Activated gamma-delta T cell treated with Interleukin-2 at 50 U/mL for 16 hours (primary cell): Measurements from ENCODE around the gene NTN5.
A peak's percentile ranks its signal among the peaks of the same experiment; 100 is the strongest.
"Not testable (repeated sequence)": the region's sequence is repeated elsewhere in the genome, so short reads cannot be mapped to it uniquely, and the experiment has no call there.

ENCODE experiments used
- DNase-seq: peaks from one replicate; pipeline ENCODE4 v3.0.0-alpha.2; 2020

Gene NTN5

DNA sequence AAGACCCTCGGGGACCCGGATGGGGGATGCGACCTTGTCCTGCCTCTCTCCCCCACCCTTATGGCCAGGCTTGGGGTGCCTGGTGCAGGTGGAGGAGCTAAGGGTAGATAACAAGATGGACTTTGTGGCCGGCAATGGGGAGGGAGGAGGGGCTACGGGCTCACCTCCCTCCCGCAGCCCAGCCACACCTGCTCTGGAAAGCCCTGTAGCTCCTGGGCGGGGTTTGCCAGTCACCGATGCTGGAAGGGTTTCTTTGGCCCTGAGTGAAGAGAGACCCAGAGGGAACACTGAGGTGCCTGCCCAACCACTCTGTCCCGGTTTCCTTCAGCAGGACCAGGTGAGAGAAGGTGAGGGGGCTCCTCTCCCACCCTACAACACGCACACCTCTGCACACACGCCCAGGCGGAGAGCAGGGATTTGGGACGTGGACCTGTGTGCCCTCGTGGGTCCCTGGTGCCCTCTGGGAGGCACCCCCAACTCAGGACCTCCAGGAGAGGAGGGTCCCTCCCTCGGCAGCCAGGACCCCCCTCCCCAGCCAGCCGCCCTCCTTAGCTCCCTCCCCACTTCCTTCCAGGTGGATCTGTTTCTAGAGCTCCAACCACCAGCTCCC is 23.0 kb upstream of the NTN5 start, which contains the start of gene FUT2:
FUT2 (plus strand) TSS at position 229 of the 610 bp plus-strand sequence. CDS start 6,986 bp downstream, outside the sequence.
- no peak for DNase-seq

DNA sequence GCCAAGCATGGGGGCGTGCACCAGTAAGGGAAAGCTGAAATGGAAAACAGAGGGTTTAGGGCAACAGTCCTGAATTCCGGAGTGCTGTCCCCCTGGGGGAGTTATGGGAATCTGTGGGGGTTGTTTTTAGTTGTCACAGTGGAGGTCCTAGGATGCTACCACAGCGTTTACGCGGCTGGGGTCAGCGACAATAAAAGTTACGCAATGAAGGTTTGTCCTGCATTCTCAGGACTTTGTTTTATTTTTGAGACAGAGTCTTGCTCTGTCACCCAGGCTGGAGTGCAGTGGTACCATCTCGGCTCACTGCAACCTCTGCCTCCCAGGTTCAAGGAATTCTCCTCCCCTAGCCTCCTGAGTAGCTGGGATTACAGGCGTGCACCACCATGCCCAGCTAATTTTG is 20.8 kb upstream of the NTN5 start:
- DNase-seq: not testable (repeated sequence)

DNA sequence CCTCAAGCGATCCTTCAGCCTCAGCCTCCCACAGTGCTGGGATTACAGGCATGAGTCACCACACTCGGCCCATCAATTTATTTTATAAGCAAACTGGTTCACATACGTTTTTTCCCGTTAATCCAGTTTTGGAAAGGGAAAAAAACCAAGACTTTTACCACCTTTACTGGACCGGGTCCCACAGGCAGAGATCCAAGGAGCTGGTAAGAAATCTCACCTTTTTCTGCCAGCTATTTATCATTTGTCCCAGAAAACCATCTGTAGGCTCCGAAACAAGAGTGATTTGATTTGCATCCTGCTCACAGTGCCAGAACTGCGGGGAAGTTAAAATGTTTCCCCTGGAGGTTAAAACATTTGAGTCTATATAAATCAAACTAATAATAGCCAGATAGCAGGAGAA is 16.6 kb upstream of the NTN5 start:
- no peak for DNase-seq

DNA sequence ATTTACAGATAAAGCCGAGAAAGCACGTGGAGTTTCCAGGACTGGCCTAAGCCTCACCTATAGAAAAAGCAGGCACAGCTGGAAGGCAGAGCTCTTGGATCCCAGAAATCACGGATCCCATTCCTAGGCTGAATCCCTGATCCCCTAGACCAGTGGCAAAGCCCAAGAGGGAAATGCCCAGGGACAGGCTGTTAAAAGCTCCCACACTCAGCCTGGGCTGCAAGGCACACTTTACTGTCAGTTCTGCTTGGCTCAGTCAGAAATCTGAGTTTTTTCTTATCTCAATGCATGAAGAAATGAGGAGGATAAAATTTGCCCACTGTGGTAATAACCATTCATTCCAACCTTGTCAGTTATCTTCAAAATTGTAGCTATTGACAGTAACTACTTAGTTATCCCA is 15.0 kb upstream of the NTN5 start:
- DNase-seq: no peak

DNA sequence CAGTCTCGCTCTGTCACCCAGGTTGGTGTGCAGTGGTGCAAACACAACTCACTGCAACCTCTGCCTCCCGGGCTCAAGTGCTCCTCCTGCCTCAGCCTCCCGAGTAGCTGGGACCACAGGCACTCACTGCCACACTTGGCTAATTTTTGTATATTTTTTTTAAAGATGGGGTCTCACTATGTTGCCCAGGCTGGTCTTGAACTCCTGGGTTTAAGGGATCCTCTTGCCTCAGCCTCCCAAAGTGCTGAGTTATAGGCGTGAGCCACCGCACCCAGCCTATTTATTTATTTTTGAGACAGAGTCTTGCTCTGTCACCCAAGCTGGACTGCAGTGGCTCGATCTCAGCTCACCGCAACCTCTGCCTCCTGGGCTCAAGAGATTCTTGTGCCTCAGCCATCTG is 13.8 kb upstream of the NTN5 start:
- DNase-seq: not testable (repeated sequence)

DNA sequence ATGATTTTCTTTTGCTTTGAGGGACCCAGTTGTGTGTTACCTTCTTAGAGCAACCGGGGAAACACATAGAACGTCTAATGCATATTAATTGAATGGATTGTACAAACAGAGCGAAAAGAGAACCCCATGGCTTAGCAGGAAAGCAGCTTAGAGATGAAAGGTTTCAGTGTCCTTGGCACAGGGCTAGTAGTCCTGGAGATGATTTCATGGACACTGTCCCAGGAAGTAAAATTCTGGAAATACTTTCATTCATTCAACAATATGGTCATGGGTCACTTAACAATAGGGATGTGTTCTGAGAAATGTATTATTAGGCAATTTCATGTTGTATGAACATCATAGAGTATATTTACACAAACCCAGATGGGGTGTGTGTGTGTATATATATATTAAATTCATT is 13.3 kb upstream of the NTN5 start:
- DNase-seq: no peak

DNA sequence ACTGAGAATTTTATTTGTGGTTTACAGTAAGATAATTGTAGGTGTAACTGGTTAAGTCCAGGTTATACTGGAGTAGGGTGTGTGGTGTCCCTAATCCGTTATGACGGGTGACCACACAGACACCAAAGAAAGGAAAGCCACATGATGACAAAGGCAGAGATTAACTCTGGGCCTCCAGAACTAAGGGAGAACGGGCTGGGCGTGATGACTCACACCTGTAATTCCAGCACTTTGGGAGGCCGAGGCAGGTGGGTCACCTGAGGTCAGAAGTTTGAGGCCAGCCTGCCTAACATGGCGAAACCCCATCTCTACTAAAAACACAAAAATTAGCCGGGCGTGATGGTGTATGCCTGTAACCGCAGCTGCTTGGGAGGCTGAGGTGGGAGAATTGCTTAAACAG is 12.8 kb upstream of the NTN5 start:
- no peak for DNase-seq

DNA sequence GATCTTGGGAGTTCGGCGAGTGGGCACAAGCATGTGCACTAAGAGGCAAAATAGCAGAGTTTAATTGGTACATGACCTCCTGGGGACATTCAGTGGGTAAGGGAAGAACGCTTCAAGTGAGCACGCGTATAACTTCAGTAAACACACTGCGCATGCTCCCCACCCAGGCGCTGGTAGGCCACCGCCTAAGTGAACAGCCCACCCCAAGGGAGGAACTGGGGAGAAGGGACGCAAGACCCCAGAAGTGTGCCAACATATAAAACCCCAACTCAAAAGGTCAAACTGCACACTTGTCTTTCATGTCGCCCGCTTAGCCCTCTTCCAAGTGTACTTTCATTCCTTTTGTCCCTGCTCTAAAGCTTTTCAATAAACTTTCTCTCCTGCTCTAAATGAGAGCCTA is 10.5 kb upstream of the NTN5 start:
- DNase-seq: peak; percentile 22

DNA sequence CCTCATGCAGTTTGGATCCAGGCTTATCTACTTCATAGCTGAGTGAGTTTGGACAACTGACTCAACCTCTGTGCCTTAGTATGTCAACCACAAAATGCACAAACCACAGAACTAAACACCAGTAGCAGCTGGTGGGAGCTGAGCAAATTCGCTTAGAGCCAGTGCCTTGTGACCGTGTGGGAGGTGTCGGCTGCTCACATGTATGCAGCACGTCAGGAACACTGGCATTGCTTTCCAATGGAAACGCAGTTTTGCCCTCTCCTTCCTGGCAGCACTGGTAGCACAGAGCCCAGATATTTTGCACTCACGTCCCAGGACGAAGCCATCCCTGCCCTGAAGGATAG is 8.3 kb upstream of the NTN5 start:
- no peak for DNase-seq

DNA sequence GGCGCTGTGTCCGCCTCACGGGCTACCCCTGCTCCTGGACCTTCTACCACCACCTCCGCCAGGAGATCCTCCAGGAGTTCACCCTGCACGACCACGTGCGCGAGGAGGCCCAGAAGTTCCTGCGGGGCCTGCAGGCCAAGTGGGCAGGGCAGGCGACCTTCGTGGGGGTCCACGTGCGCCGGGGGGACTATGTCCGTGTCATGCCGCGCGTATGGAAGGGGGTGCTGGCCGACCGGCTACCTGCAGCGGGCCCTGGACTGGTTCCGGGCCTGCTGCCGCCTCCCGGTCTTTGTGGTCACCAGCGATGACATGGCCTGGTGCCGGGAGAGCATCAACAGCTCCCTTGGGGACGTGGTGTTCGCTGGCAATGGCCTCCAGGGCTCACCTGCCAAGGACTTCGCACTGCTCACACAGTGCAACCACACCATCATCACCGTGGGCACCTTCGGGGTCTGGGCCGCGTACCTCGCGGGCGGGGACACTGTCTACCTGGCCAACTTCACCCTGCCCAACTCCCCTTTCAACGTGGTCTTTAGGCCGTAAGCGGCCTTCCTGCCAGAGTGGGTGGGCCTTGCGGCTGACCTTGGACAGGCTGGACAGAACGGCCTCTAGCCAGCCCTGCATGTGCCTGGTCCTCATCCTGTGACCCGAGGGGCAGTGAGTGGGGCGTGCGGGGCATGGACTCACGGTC is 7.8 kb upstream of the NTN5 start:
- DNase-seq: no peak

DNA sequence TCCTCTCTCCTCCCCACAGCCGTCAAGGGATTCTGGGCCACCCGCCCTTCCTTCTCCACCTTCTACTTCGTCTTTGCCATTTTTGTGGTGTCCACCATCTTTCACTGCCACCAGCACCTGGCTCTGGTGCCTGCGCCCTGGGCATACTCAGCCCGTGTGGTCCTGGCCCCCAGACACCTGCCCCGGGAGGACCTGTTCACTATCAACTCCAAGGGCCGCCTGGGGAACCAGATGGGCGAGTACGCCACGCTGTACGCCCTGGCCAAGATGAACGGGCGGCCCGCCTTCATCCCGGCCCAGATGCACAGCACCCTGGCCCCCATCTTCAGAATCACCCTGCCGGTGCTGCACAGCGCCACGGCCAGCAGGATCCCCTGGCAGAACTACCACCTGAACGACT is 7.2 kb upstream of the NTN5 start:
- not testable (repeated sequence) for DNase-seq

DNA sequence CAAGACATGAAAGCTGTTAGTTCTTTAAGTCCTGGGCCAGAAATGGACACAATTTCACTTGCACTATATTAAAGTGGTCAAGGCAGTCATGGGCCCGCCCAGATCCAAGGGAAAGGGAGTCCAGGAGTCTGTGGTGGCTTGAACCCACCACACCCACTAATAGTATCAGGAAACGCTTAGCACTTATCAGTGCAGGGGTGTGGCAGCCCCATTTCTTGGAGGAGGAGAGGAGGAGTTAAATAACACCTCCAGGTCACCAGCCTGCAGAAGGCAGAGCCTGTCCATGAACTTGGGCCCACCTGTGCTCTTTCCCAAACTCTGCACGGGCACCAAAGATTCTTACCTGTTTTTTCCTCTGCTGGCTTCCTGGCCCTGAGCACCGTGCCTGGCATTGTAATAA is 5.4 kb upstream of the NTN5 start:
- no peak for DNase-seq

DNA sequence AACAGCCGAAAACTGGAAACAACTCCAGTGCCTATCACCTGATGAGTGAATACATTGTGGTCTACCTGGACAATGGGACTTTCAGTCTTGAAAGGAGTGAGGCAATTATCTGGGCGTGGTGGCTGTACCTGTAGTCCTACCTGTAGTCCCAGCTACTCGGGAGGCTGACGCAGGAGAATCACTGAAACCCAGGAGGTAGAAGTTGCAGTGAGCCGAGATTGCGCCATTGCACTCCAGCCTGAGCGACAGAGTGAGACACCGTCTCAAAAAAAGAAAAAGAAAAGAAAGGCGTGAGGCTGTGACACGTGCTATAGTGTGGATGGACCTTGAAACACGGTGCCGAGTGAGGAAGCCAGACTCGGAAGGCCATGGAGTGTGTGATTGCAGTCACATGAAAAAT is 4.1 kb upstream of the NTN5 start:
- DNase-seq: no peak

DNA sequence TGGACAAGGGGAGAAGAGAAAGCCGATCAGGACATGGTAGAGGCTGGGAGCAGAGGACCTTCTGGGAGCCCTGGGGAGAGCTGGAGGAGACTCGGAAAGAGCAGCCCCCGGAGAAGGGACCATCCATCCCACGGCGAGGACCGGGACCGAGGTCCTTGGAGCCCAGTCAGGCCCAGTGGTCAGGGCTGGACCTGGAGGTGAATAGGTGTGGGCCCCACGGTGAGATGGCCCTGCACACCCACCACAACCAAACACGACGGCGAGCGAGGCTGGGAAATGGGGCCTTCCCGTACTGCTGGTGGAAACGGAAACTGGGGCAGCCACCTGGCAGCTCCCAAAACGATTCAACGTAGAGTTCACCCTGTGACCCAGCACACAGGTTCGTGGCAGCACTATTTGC is 3.7 kb upstream of the NTN5 start:
- DNase-seq: no peak

DNA sequence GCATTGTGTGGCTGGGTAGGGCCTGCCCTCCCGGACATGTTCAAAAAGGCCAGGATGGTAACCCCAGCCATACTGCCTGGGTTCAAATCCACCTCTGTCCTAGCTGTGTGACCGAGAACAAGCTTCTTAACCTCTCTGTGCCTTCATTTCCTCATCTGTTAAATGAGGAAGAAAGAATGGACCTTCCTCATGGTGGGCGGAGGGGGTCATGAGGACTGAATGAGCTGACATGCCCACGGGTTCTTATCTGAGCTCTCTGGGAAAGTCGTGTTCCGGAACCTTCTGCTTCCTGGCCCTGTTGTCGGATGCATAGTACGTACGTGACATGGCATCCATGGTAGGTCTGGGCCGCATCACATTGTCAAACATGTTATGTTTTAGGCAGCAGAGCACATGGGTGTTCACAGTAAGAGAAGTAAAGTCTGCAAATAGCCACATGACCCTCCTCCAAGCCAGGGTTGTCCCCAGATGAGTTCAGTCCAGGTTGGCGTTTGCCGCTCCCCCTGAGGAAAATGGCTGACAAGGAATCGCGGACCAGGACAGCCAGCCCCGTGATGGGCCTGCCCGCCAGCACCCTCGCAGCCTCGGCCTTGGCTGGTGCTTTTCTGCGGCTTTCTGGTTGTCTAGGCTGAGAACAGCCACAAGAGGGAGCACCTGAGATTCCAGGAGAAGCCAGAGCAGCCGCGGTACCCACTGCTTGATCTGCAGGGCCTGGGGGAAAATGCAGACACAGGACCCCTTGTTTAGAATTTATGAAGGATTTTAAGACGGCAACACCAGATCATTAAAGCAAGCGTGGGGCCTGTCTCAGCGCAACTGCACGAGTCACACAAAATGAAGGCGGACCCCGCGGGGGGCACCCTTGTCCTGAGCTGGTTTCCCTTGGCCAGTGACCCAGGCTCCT is 2.4 kb upstream of the NTN5 start:
- DNase-seq: peak; percentile 74

DNA sequence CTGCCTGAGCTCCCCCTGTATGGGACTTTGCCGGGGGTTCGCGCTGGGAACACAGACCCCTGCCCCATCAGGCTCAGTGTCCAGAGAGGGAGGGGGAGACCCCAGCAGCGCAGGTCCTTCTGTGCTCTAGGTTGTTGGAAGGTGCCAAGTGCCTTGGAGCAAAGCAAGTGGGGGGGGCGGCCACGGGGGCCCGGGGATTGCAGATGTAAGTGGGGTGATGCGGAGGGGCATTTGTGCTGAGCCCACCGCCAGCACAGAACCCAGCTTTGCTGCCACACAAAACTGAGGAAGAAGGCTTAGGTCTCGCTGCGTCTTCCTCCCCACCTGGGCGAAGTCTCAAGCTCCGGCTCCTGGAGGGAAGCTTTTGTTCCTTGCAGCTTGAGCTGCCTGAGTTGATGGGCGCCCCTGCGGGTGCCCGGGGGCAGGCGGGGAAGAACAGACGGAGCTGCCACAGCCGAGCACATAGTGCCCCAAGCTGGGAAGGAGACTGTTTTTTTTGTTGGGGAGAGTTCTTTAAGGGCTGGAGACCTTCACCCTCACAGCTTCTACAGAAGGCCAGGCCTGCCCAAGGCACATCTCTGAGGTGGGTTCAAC is 1.5 kb upstream of the NTN5 start:
- DNase-seq: no peak

DNA sequence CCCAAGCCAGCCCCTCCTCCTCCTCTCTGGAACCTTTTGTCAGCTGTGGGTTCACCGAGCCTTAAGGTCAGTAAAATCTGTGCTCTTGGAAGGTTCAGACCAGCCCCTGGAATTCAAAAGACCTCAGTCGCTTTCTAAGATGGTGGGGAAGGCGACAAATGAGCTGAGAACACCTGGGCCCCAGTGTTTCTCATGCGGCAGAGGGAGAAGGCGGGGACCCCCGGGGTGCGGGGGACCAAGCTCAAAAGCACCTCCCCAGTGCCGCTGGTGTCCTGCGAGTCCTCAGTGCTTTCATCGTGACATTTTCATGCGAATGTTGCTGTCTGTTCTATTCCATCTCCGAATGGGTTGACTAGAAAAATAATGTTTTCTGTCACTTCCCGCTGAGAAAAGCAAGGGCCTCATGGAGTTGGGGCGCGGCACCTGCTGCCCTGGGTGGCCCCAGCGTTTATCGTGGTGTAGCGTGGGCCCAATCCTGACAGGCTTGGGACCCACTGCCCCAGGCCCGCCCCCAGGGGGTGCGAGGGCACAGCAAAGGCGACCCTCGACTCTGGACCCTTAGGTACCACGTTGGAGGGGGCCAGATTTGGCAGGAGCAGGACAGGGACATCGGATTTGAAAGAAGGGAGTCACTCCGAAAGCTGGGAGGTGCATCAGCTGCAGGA is 751 bp upstream of the NTN5 start:
- DNase-seq: no peak

DNA sequence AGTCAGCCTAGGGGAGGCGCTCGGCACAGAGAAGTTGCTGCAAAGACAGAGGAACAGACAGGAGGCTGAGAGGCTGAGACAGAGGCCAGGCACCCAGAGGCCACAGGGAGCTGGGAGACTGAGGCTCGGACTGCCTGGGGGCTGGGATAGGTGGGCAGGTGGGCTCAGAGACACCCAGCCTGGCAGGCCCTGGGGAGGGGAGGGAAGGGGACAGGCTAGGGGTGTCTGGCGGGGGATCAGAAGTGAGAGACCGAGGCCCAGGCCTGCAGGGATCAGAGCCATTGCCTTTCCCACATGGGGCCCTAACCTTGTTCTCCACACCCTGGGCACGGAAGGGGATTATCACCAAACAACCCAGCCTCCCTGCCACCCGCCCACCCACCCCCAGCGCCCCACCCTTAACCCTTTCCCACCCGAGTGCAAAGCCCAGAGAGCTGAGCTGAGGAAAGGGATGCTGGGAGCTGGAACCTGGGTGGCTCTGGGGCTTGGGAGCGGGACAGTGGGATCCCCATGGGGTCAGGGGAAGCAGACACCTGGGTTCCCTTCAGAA is 1.3 kb downstream of the NTN5 start:
- DNase-seq: no peak

DNA sequence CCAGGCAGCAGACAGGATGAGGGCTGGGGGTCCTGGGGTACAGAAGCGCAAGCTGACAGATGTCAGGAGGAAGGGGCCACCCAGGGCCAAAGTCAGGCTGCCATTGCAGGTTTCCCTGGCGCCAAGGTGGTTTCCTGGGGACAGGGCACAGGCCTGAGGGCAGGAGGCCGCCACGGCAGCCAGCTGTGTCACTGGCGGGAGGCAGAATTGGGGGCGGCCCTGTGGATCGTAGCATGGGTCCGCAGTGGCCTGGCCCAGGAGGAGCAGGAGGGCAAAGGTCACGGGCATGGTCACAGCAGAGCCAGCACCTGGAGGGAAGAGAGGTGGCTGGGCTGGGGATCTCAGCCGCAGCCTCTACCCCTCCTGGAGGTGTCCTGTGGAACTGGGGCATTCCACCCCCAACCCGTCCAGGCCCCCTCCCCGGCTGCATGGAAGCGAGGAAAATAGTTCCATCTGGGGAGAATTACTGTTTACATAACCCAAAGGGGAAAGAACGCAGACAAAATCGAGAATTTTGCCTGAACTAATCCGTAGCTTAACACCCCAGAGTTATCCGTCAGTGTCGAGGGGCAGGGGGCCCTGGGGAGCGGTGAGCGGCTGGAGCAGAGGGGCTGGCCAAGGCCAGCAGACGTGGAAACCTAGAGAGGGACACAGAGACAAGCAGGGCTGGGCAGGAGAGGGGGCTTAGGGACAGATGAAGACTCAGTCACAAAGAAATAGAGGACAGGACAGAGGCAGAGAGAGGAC is 1.9 kb downstream of the NTN5 start:
- DNase-seq: no peak

DNA sequence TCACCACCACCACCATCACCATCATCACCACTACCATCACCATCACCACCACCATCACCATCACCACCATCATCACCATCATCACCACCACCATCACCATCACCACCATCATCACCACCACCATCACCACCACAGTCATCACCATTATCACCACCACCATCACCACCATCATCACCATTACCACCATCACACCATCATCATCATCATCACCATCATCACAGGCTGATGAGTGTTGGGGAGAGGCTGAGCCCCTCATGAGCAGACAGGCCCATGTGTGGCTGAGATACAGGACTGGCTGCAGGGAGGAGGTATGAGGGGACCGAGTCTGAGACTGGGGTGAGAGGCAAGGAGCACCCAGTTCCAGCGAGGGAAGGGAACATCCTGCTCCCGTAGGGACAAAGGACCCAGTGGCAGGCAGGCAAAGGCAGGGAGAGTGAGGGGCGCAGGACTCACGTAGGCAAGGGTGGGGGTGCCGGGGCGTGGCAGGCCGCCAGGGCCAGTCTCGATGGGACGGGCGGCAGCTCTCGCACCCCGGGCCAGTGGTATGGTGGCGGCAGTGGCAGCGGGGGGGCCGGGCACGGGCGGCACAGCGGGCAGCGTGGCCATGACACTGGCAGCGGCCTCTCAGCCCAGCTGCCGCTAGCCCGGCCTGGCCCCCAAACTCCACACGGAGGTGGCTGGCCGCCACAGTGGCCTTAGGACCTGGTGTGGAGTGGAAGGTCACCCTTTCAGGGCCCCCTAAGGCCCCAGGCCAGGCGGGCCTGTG is 2.7 kb downstream of the NTN5 start:
- DNase-seq: no peak

DNA sequence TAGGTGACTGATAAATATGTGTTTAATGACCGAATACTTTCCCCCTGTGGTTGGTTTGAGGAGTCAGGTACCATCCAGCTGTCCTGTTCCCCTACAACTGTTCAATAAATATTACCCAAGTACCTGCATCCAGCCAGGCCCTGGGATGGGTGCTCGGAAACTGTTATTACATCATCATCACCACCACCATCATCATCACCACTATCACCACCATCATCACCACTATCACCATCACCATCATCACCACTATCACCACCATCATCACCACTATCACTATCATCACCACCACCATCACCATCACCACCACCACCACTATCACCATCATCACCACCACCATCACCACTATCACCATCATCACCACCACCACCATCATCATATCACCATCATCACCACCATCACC is 4.1 kb downstream of the NTN5 start:
- DNase-seq: no peak
